ENCODE results near the gene PCYT1B. TPM values are rescaled to one million over a fixed set of nuclear protein-coding genes. Genes with fewer than 3 reads are reported as not detected.

The PCYT1B gene
- total and polyA plus RNA-seq, 2 experiments from 2014 or later = 5.8 to 14.6 TPM

GRCh38 chrX:24574743-24575142 lies 72.4 kb downstream of the PCYT1B start:
- Histone ChIP-seq H3K27me3 (ENCODE audit: insufficient read depth) (no peaks in the 10 kb centered on the region), H3K4me1 (ENCODE audit: insufficient read depth) (no peaks in the 10 kb centered on the region), H2AFZ (no peak overlapping the region), H3K27ac (ENCODE audit: low read depth) (no peak overlapping the region), H4K20me1 (replicated peaks; ENCODE audit: insufficient read depth) (no peaks in the 10 kb centered on the region), H3K36me3 (ENCODE audit: insufficient read depth) (no peaks in the 10 kb centered on the region), H3K4me2 (no peak overlapping the region), H3K4me3 (no peak overlapping the region), H3K79me2 (replicated peaks; ENCODE audit: insufficient read depth) (no peaks in the 10 kb centered on the region), H3K9me2 (ENCODE audit: insufficient read depth) (no peaks in the 10 kb centered on the region), H3F3A (replicated peaks; ENCODE audit: low read depth) (no peaks in the 10 kb centered on the region)
- Mint-ChIP-seq H3K27me3 (ENCODE audit: insufficient read depth, low read depth, poor library complexity) (no peaks in the 10 kb centered on the region), H3K9me3 (no peaks in the 10 kb centered on the region), H3K27ac (no peak overlapping the region), H3K36me3 (ENCODE audit: low read depth) (peaks cover 29% of the 10 kb centered on the region), H3K4me1 (no peaks in the 10 kb centered on the region), H3K4me3 (no peak overlapping the region)
- DNase-seq (ENCODE audit: low spot score) (no peak), ATAC-seq (no peak)
- TF ChIP-seq EZH2phosphoT487 (IDR thresholded peaks at IDR 0.05; ENCODE audit: unreplicated experiment) (no peak), JUNB (IDR thresholded peaks at IDR 0.05; ENCODE audit: unreplicated experiment) (no peak), ZNF114 (CRISPR knock-in tag; IDR thresholded peaks at IDR 0.05) (no peak), STAT1 (IDR thresholded peaks at IDR 0.05; ENCODE audit: unreplicated experiment) (no peak), CREB1 (CRISPR knock-in tag; IDR thresholded peaks at IDR 0.05; ENCODE audit: low read depth) (no peak), CTCF (conservative IDR thresholded peaks at IDR 0.05; ENCODE audit: low read depth in 2 of 2) (no peak), REST (IDR thresholded peaks at IDR 0.05; ENCODE audit: unreplicated experiment) (no peak), EZH2 (IDR thresholded peaks at IDR 0.05; ENCODE audit: low read depth, unreplicated experiment) (no peak), NANOG (IDR thresholded peaks at IDR 0.05; ENCODE audit: borderline replicate concordance) (no peak), ZNF462 (CRISPR knock-in tag; IDR thresholded peaks at IDR 0.05) (no peak), ZNF331 (CRISPR knock-in tag; IDR thresholded peaks at IDR 0.05; ENCODE audit: low read depth) (no peak), POLR2AphosphoS5 (IDR thresholded peaks at IDR 0.05; ENCODE audit: low read depth) (no peak), ETS1 (IDR thresholded peaks at IDR 0.05) (no peak)

All from GM23338 (cell line).